T-helper 1 cell (primary cell): ENCODE data around the gene SH3D21.

Source experiments
- DNase-seq, 5 donors: peaks; one replicate each; pipeline ENCODE4 v3.0.0-alpha.2; 2012 to 2020
- total RNA-seq, 4 donors: gene quantifications; one replicate each; lab custom pipeline; 2026; lab: John Stamatoyannopoulos, UW

The SH3D21 gene
- 4.6 to 8.0 (median 6.2) reads per million in 4 donors for total RNA-seq

- peak in 4 of 5 donors; percentile 32 to 62 (median 43) for DNase-seq
Measured at GRCh38 chr1:36306210-36306901, at the start of gene SH3D21. Gene SH3D21, plus strand, starts transcription at chr1:36306368. Its CDS starts 53 bp downstream, at chr1:36306421.

- DNase-seq = no peak
Measured at GRCh38 chr1:36256558-36257374, 49.4 kb upstream of the SH3D21 start.

DNA sequence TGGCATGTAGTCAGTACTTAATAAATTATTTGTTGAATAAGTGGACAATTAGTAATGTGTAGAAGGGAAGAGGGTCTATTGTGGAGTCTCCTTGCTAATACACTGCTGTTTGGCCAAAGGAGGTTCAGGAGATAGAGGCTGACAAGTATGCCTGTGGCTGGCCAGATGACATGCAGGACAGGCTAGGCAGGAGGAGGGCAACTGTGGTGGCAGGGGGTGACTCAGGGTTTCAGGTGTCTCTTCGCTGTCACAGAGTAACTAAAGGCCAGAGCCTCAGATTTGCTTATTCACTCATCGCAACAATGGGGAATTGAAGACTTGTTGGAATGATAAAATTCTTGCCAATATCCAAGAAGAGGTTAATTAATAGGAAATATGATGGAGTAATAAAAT, 48.8 kb upstream of the SH3D21 start:
- no peak for DNase-seq

- DNase-seq = no peak
Measured at GRCh38 chr1:36258960-36259344, 47.2 kb upstream of the SH3D21 start.

- DNase-seq = no peak
Measured at GRCh38 chr1:36268981-36269380, 37.2 kb upstream of the SH3D21 start.

GRCh38 chr1:36269408-36269838, 36.7 kb upstream of the SH3D21 start:
- no peak for DNase-seq

DNA sequence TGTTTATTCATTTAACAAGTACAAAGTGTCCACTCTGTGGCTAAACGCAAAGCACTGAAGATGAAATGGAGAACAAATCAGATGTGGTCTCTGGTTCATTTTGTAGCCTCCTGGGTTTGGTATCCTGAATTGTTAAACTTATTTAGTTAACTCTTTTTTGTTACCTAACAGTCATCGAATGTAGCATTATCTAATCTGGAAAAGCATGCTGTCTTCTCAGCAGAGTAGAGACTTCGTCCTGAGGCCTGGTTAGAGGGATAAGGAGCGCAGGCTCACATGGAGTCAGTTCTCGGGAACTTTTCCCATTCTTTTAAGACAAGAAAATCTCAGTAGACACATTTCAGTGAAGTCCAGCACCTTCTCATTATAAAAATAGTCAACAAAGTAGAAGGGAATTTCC, 33.1 kb upstream of the SH3D21 start:
- DNase-seq = no peak

GRCh38 chr1:36274201-36274600, 32.0 kb upstream of the SH3D21 start:
- DNase-seq = no peak

DNA sequence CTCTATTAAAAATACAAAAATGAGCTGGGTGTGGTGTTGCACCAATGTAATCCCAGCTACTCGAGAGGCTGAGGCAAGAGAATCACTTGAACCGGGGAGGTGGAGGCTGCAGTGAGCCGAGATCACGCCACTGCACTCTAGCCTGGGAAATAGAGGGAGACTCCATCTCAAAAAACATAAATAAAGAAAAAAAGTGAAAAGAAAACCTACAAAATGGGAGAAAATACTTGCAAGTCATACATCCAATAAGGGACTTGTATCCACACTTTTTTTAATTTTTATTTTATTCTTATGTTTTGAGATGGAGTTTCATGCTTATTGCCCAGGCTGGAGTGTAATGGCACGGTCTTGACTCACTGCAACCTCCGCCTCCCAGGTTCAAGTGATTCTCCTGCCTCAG, 29.5 kb upstream of the SH3D21 start:
- no peak for DNase-seq

- no peak for DNase-seq
Measured at GRCh38 chr1:36279110-36279788, 26.9 kb upstream of the SH3D21 start.

DNA sequence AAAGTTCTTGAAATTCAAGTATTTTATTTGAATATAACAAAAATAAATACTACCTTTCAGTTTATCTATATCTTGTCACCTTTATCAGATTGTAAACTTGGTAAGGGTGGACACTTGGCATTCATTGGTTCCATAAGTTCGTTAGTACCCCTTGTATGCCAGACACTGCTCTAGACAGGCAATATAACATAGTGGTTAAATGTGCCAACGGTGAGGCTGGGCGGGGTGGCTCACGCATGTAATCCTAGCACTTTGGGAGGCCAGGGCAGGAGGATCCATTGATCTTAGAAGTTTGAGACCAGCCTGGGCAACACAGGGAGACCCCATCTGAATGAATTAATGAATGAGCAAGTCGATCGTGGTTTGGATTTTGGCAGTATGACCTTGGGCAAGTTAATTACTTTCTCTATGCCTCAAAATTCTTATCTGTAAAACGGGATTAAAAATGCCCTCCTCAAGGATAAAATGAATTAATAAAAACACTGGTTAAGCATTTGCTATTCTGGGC, 26.3 kb upstream of the SH3D21 start:
- DNase-seq = no peak

DNA sequence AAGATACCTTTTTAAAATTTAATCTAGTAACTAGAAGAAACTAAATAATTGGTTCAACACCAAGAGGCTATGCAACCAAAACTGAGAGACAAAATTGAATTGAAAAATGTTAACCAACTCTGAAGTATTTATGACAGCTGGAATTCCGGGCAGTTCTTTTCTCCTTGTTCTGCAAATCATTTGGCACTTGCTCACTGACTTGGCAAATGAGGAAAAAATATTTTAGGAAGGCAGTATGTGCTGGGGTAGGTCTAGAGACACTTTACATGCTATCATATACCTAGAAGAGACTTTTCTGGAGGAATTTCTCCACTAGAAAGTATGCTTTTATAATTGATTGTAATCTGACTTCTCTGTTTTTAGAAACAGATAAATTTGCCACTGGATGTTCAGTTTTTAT, 22.1 kb upstream of the SH3D21 start:
- DNase-seq = no peak

DNA sequence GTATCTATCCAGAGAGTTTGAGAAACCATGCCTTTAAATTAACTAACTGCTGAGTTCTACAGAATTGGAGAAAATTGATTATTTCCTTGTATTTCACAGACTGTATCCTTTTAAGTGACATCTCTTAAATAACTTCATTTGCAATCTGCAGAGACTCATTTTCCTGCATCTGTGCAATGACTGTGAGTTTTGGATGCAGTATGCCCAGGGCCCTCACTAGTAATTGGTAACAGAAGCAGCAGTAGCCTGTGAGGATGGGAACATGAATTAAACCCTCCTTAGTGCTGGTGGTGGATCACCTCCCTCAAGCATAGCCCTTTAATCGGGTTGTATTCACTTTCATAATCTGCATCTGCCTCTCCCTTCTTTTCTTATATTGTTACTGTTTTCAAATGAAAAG, 21.7 kb upstream of the SH3D21 start:
- no peak for DNase-seq

DNA sequence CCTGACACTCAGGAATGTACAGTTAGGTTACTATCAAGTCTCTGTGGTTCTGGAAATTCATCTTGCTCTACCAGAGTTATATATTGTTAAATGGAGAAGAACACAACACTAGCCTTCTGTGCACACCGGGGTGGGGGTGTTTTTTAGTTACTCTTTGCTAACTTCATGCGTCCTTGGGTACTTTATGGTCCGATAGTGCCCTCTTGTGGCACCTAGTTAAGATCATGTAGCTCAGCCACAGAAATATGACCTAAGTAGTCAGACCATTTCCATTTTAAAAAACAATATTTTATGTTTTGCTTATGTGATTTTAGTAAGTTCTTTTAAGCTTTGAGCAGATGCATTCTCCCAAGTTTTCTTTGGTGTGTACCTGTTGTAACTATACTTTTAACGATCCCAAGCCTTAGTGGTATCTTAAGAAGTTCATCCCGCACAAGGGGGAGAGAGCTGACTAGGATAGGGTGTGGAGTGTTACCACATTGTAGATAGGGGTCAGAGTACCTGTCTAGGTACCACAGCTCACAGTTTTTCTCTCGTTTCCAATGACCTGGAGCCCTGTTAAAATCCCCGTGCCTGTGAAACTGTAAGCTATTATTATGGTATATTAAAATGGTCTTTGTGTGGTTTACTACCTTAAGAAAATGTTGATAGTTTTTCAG, 20.6 kb upstream of the SH3D21 start:
- DNase-seq = peak in 4 of 5 donors; percentile 52 to 82 (median 64)

GRCh38 chr1:36286802-36287201, 19.4 kb upstream of the SH3D21 start:
- DNase-seq = no peak

- DNase-seq = no peak
Measured at GRCh38 chr1:36287595-36287994, 18.6 kb upstream of the SH3D21 start.

DNA sequence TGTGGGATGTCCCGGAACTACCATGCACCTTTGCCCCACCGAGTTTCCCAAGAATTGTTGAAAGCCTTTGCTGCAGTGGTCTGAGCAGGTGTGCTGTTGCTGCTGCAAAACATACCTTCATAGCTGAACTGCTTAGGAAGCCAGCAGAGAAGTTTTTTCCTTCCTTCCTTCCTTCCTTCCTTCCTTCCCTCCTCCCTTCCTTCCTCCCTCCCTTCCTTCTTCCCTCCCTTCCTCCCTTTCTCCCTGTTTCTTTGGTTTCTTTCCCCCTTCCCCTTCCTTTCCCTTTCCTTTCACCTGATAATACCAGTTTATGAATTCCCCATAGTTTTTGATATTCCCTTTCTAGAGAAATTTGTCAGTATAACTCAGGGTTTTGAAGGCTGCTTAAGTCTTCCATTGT, 10.8 kb upstream of the SH3D21 start:
- no peak for DNase-seq

DNA sequence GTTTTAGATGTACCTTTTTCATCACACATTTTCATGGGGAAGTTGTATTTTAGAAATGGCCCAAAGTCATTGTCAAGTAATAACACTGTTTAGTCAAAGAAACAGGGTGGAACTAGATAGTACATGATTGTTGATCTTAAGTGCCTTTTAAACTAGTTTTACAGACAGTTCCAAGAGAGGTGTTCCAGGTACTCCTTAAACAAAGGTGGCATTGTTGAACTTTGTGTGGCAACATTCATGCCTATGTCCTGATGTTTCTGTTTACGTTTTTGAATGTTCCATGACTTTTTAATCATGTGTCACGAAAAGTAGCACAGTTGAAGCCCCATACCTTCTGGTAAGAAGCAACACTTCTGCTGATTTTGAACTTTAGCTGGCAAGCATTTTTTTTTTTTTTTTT, 9.1 kb upstream of the SH3D21 start:
- no peak for DNase-seq

- DNase-seq = no peak
Measured at GRCh38 chr1:36298640-36299039, 7.5 kb upstream of the SH3D21 start.

GRCh38 chr1:36300526-36300925, 5.6 kb upstream of the SH3D21 start:
- DNase-seq = no peak

DNA sequence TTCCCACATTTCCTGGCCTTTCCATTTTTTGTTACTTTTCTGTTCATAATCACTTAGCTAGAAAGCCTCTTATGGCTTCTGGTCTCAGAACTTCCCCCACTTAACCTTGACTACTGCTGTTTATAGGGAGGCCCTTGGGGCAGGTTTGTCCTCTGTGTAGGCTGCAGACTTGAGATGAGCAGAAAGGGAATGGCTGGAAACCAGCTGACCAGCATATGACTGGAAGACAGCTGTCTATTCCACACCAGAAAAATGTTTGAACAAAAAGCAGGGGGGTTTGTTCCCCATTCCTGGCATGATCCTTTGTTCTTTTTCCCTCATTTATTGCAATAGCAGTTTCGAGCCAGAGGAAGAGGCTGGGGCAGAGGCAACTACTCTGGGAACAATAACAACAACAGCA, 4.9 kb upstream of the SH3D21 start:
- DNase-seq = no peak

DNA sequence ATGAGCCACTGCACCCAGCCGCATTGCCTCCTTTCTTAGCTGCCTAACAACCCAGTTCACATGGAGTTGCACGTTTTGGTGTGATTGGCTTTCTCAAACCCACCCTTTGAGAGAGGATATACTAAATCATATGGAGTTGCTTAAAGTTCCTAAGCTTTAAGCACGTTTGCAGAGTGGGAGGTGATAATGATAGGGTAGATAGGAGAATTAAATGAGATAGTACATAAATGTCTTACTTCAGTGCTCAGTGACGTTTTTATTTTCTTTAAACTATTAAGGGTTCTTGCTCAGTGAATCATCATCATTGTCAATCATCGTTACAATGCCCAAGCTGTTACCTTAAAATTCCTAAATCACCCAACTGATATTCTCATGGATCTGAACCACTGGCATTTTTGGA, 2.9 kb upstream of the SH3D21 start:
- DNase-seq = no peak
